Panc1 (cell line): ENCODE data around the gene FOXO1. TPM values are rescaled to one million over a fixed set of nuclear protein-coding genes. Genes with fewer than 3 reads are reported as not detected.

ENCODE experiments used
- ATAC-seq: fragments of 200-7000 bp; cut with Tn5 transposase; 2 replicates; pipeline ENCODE4 v1.9.1; 2020; ENCODE audit warnings: mild to moderate bottlenecking, moderate library complexity
- BruUV-seq: library from RNA; stranded (reverse); fragments of 400-500 nt; replicated peaks from 2 replicates; lab custom pipeline; 2021; lab: Mats Ljungman, UMichigan
- CTCF ChIA-PET: fragments of 300-600 bp; sonication (Branson Sonifier 250); formaldehyde crosslinking; loops from one replicate; lab custom pipeline; 2022; ENCODE audit warnings: antibody characterized with exemption; lab: Charles Lee
- POLR2A ChIA-PET: fragments of 300-600 bp; sonication (Branson Sonifier 250); formaldehyde crosslinking; loops from one replicate; lab custom pipeline; 2022; ENCODE audit warnings: antibody characterized with exemption; lab: Charles Lee
- DNase-seq: peaks from one replicate; pipeline ENCODE4 v3.0.0-alpha.2; 2010; ENCODE audit warnings: low read depth, low spot score
- H3K27ac ChIP-seq: 2 replicates; pipeline ENCODE4 v1.5.1; 2011; ENCODE audit warnings: mild to moderate bottlenecking, low read length, inconsistent platforms
- H3K27me3 ChIP-seq: fragments of 200-500 bp; sonication (Bioruptor generic); 2 replicates; pipeline ENCODE4 v1.6.0; 2014; ENCODE audit warnings: low read length, inconsistent platforms; ENCODE audit not compliant: control insufficient read depth, insufficient read depth
- H3K36me3 ChIP-seq: fragments of 200-500 bp; sonication (Bioruptor generic); 2 replicates; pipeline ENCODE4 v1.5.1; 2014; ENCODE audit warnings: inconsistent platforms, mild to moderate bottlenecking, low read length, moderate library complexity; ENCODE audit not compliant: control insufficient read depth, insufficient read depth
- H3K4me1 ChIP-seq: 2 replicates; pipeline ENCODE4 v1.5.1; 2011; ENCODE audit warnings: inconsistent platforms, mild to moderate bottlenecking, low read length, moderate library complexity; ENCODE audit not compliant: control insufficient read depth, insufficient read depth
- H3K4me3 ChIP-seq, 2 experiments: 2 replicates each; pipeline ENCODE4 v1.5.1; 2011 to 2012; ENCODE audit warnings: low read depth in 2 of 2, low read length in 2 of 2, mild to moderate bottlenecking in 2 of 2, inconsistent platforms in 1 of 2, moderate library complexity in 1 of 2
- H3K9me3 ChIP-seq: fragments of 200-500 bp; sonication (Bioruptor generic); 2 replicates; pipeline ENCODE4 v1.5.1; 2014; ENCODE audit warnings: low read depth, mild to moderate bottlenecking, inconsistent platforms, low read length, moderate library complexity; ENCODE audit not compliant: control insufficient read depth, insufficient read depth
- POLR2AphosphoS5 ChIP-seq: IDR thresholded peaks from 2 replicates; pipeline ENCODE4 v1.6.1; 2012; ENCODE audit warnings: mild to moderate bottlenecking, low read depth, low read length, moderate library complexity
- SIN3A ChIP-seq: IDR thresholded peaks from 2 replicates; pipeline ENCODE4 v1.6.1; 2012; ENCODE audit warnings: low read depth, mild to moderate bottlenecking, low read length, moderate library complexity, borderline replicate concordance; ENCODE audit not compliant: insufficient read depth
- TCF7L2 ChIP-seq: IDR thresholded peaks from 2 replicates; pipeline ENCODE4 v1.6.1; 2011; ENCODE audit warnings: mild to moderate bottlenecking, low read depth, low read length, inconsistent platforms
- in situ Hi-C: cut with HindIII; loops from 2 replicates; pipeline ENCODE4 v1.10.0; 2016; ENCODE audit warnings: low sequenced_read_pairs, low pct_unique_long_range_greater_than_20kb
- intact Hi-C: fragments of 100-400 bp; cut with micrococcal nuclease; formaldehyde crosslinking; loops from one replicate; pipeline ENCODE4 v1.10.0; 2022; ENCODE audit not compliant: unreplicated experiment
- total RNA-seq: library from RNA; stranded (reverse); gene quantifications from one replicate; pipeline ENCODE4 v1.2.1, GENCODE V29; 2021; ENCODE audit not compliant: unreplicated experiment
- TF ChIP-seq, protein P1 (sequence below), 2 experiments: IDR thresholded peaks; 2 replicates each; pipeline ENCODE4 v1.6.1; 2011 to 2012; ENCODE audit warnings: low read depth in 2 of 2, control low read depth in 1 of 2, low read length in 1 of 2, mild to moderate bottlenecking in 1 of 2, moderate library complexity in 1 of 2; ENCODE audit not compliant: insufficient read depth in 1 of 2
- TF ChIP-seq, protein P2 (sequence below): fragments of 450-650 bp; IDR thresholded peaks from 2 replicates; pipeline ENCODE4 v1.5.1; 2017; ENCODE audit warnings: mild to moderate bottlenecking

Gene FOXO1
- total RNA-seq, 1 experiment from 2014 or later: 2.1 TPM

DNA sequence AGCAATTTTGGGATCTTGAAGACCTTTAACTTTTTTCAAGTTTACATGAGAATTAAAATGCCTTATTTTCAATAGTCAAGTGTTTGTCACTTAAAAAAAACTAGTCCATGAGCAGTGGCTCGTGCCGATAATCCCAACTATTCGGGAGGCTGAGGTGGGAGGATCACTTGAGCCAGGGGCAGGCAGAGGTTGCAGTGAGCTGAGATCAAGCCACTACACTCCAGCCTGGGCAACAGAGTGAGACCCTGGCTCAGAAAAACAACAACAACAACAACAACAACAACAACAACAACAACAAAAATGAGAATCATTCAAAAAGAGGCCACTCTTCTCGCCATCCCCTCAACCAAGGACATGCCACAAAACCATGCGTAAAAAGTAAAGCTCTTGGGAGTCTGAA lies 5.7 kb downstream of the FOXO1 start:
- ChIA-PET CTCF (no interaction called here), POLR2A (no interaction called here)
- TF ChIP-seq SIN3A (no peak), POLR2AphosphoS5 (no peak), TCF7L2 (no peak)
- TF ChIP-seq, protein P1, sequence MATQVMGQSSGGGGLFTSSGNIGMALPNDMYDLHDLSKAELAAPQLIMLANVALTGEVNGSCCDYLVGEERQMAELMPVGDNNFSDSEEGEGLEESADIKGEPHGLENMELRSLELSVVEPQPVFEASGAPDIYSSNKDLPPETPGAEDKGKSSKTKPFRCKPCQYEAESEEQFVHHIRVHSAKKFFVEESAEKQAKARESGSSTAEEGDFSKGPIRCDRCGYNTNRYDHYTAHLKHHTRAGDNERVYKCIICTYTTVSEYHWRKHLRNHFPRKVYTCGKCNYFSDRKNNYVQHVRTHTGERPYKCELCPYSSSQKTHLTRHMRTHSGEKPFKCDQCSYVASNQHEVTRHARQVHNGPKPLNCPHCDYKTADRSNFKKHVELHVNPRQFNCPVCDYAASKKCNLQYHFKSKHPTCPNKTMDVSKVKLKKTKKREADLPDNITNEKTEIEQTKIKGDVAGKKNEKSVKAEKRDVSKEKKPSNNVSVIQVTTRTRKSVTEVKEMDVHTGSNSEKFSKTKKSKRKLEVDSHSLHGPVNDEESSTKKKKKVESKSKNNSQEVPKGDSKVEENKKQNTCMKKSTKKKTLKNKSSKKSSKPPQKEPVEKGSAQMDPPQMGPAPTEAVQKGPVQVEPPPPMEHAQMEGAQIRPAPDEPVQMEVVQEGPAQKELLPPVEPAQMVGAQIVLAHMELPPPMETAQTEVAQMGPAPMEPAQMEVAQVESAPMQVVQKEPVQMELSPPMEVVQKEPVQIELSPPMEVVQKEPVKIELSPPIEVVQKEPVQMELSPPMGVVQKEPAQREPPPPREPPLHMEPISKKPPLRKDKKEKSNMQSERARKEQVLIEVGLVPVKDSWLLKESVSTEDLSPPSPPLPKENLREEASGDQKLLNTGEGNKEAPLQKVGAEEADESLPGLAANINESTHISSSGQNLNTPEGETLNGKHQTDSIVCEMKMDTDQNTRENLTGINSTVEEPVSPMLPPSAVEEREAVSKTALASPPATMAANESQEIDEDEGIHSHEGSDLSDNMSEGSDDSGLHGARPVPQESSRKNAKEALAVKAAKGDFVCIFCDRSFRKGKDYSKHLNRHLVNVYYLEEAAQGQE (IDR thresholded peaks at IDR 0.05; ENCODE audit: insufficient read depth in 1 of 2, low read depth in 2 of 2, low read length in 1 of 2): no peak
- TF ChIP-seq, protein P2, sequence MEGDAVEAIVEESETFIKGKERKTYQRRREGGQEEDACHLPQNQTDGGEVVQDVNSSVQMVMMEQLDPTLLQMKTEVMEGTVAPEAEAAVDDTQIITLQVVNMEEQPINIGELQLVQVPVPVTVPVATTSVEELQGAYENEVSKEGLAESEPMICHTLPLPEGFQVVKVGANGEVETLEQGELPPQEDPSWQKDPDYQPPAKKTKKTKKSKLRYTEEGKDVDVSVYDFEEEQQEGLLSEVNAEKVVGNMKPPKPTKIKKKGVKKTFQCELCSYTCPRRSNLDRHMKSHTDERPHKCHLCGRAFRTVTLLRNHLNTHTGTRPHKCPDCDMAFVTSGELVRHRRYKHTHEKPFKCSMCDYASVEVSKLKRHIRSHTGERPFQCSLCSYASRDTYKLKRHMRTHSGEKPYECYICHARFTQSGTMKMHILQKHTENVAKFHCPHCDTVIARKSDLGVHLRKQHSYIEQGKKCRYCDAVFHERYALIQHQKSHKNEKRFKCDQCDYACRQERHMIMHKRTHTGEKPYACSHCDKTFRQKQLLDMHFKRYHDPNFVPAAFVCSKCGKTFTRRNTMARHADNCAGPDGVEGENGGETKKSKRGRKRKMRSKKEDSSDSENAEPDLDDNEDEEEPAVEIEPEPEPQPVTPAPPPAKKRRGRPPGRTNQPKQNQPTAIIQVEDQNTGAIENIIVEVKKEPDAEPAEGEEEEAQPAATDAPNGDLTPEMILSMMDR: no peak
- Histone ChIP-seq H3K4me1 (no peaks in the 10 kb centered on the region), H3K9me3 (no peaks in the 10 kb centered on the region), H3K27me3 (no peaks in the 10 kb centered on the region; the same call in 1 of the 2 replicates), H3K27ac (no peak overlapping the region), H3K36me3 (no peaks in the 10 kb centered on the region), H3K4me3 (no peak overlapping the region)
- ATAC-seq (no peak), DNase-seq (no peak)
- intact Hi-C loops (no loop called here), in situ Hi-C loops (no loop called here)
- BruUV-seq: no TSS peak

DNA sequence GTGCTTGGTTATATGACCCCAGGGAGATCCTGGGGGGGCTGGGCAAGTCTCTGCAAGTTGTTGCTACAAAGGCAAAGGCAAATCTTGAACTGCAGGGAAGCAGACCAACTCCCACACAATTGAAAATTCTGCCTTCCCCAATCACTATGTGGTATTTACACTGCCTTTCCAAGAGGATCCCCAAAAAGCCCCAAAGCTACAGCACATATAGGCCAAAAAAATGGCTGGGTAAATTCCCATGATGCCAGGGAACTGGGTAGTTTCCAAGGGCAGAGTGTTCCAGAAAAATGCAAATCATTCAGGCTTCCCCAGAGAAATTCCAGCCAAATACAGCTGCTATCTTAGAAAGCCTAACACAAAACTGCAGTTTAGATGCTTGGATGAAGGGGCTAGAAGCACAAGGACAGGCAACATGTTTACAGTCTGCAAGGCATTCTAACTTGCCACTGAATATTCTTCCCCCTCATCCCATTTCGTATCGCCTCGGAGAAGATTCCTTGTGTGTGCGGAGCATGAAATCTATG lies 6.2 kb downstream of the FOXO1 start:
- intact Hi-C loops: no loop called here
- ChIA-PET CTCF (no interaction called here), POLR2A (no interaction called here)
- in situ Hi-C loops: no loop called here
- Histone ChIP-seq H3K9me3 (no peaks in the 10 kb centered on the region), H3K4me1 (no peaks in the 10 kb centered on the region), H3K36me3 (no peaks in the 10 kb centered on the region), H3K27ac (no peak overlapping the region), H3K4me3 (no peak overlapping the region), H3K27me3 (no peaks in the 10 kb centered on the region; the same call in 1 of the 2 replicates)
- no TSS peak for BruUV-seq
- TF ChIP-seq, protein P1 (IDR thresholded peaks at IDR 0.05; ENCODE audit: insufficient read depth in 1 of 2, low read depth in 2 of 2, low read length in 1 of 2): no peak
- TF ChIP-seq, protein P2: no peak
- no peak for TF ChIP-seq POLR2AphosphoS5
- no peak for TF ChIP-seq TCF7L2
- no peak for TF ChIP-seq SIN3A
- DNase-seq (no peak), ATAC-seq (no peak)
